Effector memory CD8-positive, alpha-beta T cell (primary cell): ENCODE measurements around the gene RAET1E.

Source experiments
- ATAC-seq: fragments of 150-1000 bp; cut with Tn5 transposase; replicated peaks from 2 replicates; pipeline ENCODE4 v1.10.0; 2021; ENCODE audit warnings: mild to moderate bottlenecking, moderate library complexity
- DNase-seq, 3 experiments: peaks; one replicate each; pipeline ENCODE4 v3.0.0; 2021
- H3K27ac Mint-ChIP-seq, 2 donors: one replicate each; pipeline ENCODE4 v1.8.0; 2022; ENCODE audit warnings: mild to moderate bottlenecking in 2 of 2, mixed read lengths in 2 of 2, moderate library complexity in 2 of 2
- H3K27me3 Mint-ChIP-seq, 2 donors: one replicate each; pipeline ENCODE4 v1.8.0; 2022; ENCODE audit warnings: mixed read lengths in 2 of 2
- H3K36me3 Mint-ChIP-seq: one replicate; pipeline ENCODE4 v1.8.0; 2022; ENCODE audit warnings: mild to moderate bottlenecking, moderate library complexity, mixed read lengths; ENCODE audit not compliant: insufficient read depth
- H3K4me1 Mint-ChIP-seq, 2 donors: one replicate each; pipeline ENCODE4 v1.8.0; 2022; ENCODE audit warnings: low read depth in 2 of 2, mixed read lengths in 2 of 2
- H3K4me3 Mint-ChIP-seq, 2 donors: one replicate each; pipeline ENCODE4 v1.8.0; 2022; ENCODE audit warnings: mild to moderate bottlenecking in 2 of 2, mixed read lengths in 2 of 2, moderate library complexity in 2 of 2
- H3K9me3 Mint-ChIP-seq, 2 donors: one replicate each; pipeline ENCODE4 v1.8.0; 2022; ENCODE audit warnings: mixed read lengths in 2 of 2

RAET1E gene

DNA sequence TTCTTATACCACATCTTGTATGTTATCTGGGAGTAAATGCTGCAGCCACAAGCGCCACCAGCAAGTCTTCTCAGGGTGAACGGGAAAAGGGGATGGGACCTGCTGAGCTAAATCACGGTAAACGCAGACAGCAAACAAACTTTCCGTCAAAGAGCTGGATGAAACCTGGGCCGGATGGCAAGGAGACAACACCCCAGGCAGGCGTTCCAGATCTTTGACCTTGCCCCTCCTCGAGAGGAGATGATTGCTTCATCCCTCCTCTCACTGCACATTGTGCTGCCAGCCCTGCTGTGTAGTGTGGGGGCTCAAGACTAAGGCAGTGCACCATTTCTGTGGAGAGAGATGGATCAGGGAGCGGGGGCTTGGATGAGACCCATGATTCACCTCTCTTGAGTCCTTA, 9.8 kb downstream of the RAET1E start:
- DNase-seq (no peak), ATAC-seq (no peak)
- H3K4me1 Mint-ChIP-seq = no peaks in the 10 kb centered on the region
- H3K27ac Mint-ChIP-seq = no peak overlapping the region
- no peak overlapping the region for H3K4me3 Mint-ChIP-seq
- no peaks in the 10 kb centered on the region for H3K9me3 Mint-ChIP-seq
- peaks cover 29 to 65% of the 10 kb centered on the region in 2 donors for H3K27me3 Mint-ChIP-seq
- no peaks in the 10 kb centered on the region for H3K36me3 Mint-ChIP-seq

DNA sequence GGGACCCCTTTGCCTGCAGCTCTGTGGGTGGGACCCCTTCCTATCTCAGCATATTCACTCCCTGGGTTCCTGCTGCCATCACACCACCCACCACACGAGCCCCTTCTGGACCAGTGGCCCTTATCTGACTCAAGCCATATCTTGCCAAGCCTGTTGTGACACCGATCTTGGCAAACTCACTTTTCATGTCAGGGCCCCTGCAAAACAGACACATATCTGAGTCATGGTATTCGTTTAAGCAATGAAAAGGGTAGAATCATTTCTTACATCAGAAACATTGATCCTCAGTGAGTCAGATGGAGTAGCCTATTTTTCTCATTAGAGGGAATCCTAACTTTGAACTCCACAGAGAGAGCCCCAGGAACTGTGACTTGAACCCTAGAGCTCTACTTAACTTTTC, 10.6 kb downstream of the RAET1E start:
- ATAC-seq (no peak), DNase-seq (no peak)
- Mint-ChIP-seq H3K4me3 (no peak overlapping the region), H3K27ac (no peak overlapping the region), H3K36me3 (no peaks in the 10 kb centered on the region), H3K27me3 (peaks cover 29 to 63% of the 10 kb centered on the region in 2 donors), H3K4me1 (no peaks in the 10 kb centered on the region), H3K9me3 (no peaks in the 10 kb centered on the region)

DNA sequence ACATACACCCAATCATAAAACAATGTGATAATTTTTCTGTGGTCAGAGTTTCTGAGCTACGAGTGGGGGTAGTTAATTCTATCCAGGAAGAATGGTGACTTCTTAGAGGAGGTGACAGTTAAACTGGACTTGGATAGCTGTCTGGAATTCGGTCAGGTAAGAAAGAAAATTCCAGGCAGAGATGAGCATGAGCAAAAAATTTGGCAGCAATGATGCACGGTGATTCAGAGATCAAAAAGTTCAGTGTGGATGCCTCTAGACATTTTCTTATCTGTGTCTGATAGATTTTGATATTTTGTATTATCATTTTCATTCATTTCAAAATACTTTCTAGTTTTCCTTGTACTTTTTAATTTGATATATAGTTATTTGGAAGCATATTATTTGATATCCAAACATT, 12.0 kb downstream of the RAET1E start:
- H3K27ac Mint-ChIP-seq = no peak overlapping the region
- no peaks in the 10 kb centered on the region for H3K4me1 Mint-ChIP-seq
- no peak for ATAC-seq
- no peaks in the 10 kb centered on the region for H3K9me3 Mint-ChIP-seq
- H3K36me3 Mint-ChIP-seq = no peaks in the 10 kb centered on the region
- peaks cover 38 to 71% of the 10 kb centered on the region in 2 donors for H3K27me3 Mint-ChIP-seq
- DNase-seq = no peak
- no peak overlapping the region for H3K4me3 Mint-ChIP-seq

- H3K9me3 Mint-ChIP-seq = no peaks in the 10 kb centered on the region
- no peaks in the 10 kb centered on the region for H3K4me1 Mint-ChIP-seq
- ATAC-seq = no peak
- no peaks in the 10 kb centered on the region for H3K36me3 Mint-ChIP-seq
- no peak overlapping the region for H3K27ac Mint-ChIP-seq
- DNase-seq = no peak
- H3K27me3 Mint-ChIP-seq = peaks cover 47 to 71% of the 10 kb centered on the region in 2 donors
- H3K4me3 Mint-ChIP-seq = no peak overlapping the region
These were observed 13.3 kb downstream of the RAET1E start for GRCh38 chr6:149884617-149885016.

GRCh38 chr6:149884215-149884614, 13.7 kb downstream of the RAET1E start:
- Mint-ChIP-seq H3K9me3 (no peaks in the 10 kb centered on the region), H3K36me3 (no peaks in the 10 kb centered on the region), H3K27ac (no peak overlapping the region), H3K4me3 (no peak overlapping the region), H3K27me3 (peaks cover 49 to 71% of the 10 kb centered on the region in 2 donors), H3K4me1 (no peaks in the 10 kb centered on the region)
- ATAC-seq (no peak), DNase-seq (no peak)

- Mint-ChIP-seq H3K27me3 (peaks cover 61 to 71% of the 10 kb centered on the region in 2 donors), H3K9me3 (no peaks in the 10 kb centered on the region), H3K4me3 (no peak overlapping the region), H3K27ac (no peak overlapping the region), H3K4me1 (no peaks in the 10 kb centered on the region), H3K36me3 (no peaks in the 10 kb centered on the region)
- ATAC-seq (no peak), DNase-seq (no peak)
These were observed 16.1 kb downstream of the RAET1E start for GRCh38 chr6:149881860-149882259.

DNA sequence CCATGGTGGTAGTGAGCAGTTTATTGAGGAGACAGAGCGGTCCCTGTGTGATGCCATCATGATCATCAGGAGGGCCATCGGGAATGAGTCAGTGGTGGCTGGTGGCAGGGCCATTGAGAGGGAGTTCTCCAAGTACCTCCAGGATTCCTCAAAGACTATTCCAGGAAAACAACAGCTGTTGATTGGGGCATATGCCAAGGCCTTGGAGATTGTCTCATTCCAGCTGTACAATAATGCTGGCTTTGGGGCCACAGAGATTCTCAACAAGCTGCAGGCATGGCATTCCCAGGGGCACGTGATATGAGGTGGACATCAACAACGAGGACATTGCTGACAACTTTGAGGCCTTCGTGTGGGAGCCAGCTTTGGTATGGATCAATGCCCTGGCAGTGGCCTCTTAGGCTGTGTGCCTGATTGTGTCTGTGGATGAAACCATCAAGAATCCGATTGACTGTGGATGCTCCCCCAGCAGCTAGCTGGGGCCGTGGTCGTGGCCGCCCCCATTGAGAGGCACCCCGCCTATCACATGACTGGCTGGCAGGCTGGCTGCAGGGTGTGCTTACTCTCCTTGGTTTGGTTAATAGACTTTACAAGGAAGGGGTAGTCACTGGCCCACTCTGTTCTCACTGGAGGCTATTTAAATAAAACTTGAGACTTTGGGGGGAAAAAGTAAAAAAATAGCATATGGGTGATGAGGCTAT, 16.7 kb downstream of the RAET1E start:
- DNase-seq (no peak), ATAC-seq (no peak)
- peaks cover 64 to 74% of the 10 kb centered on the region in 2 donors for H3K27me3 Mint-ChIP-seq
- H3K27ac Mint-ChIP-seq = no peak overlapping the region
- no peaks in the 10 kb centered on the region for H3K4me1 Mint-ChIP-seq
- H3K9me3 Mint-ChIP-seq = no peaks in the 10 kb centered on the region
- no peak overlapping the region for H3K4me3 Mint-ChIP-seq
- H3K36me3 Mint-ChIP-seq = no peaks in the 10 kb centered on the region

DNA sequence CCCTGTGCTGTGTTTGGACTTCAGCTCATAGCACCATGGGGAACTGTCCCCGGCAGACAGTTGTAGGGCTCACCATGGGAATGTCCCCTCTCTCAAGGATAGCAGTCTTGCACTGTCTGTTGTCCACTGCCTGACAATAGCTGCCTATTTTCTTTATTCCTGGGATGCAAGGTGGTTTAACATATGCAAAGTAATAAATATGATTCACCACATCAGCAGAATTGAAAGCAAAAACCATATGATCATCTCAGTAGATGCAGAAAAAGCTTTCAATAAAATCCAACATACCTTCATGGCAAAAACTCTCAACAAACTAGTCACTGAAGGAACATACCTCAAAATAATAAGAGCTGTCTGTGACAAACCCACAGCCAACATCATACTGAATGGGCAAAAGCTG, 20.3 kb downstream of the RAET1E start:
- Mint-ChIP-seq H3K4me1 (no peaks in the 10 kb centered on the region), H3K9me3 (no peaks in the 10 kb centered on the region), H3K4me3 (no peak overlapping the region), H3K36me3 (no peaks in the 10 kb centered on the region), H3K27ac (no peak overlapping the region), H3K27me3 (peaks cover 68 to 92% of the 10 kb centered on the region in 2 donors)
- no peak for ATAC-seq
- no peak for DNase-seq

- Mint-ChIP-seq H3K27ac (no peak overlapping the region), H3K4me3 (no peak overlapping the region), H3K27me3 (peaks cover 74 to 97% of the 10 kb centered on the region in 2 donors), H3K36me3 (no peaks in the 10 kb centered on the region), H3K9me3 (no peaks in the 10 kb centered on the region), H3K4me1 (no peaks in the 10 kb centered on the region)
- no peak for ATAC-seq
- DNase-seq = no peak
These were observed 21.5 kb downstream of the RAET1E start for GRCh38 chr6:149876241-149876933.

DNA sequence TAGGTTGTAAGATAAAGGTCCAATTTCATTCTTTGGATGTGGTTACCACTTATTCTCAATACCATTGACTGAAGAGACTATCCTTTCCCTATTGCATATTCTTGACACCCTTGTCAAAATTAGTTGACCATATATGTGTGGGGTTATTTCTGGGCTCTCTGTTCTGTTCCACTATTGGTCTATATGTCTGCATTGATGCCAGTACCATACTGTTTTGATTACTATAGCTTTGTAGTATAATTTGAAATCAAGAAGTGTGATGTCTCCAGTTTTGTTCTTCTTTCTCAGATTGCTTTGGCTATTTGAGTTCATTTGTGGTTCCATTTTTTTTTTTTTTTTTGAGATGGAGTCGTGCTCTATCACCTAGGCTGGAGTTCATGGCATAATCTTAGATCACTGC, 25.7 kb downstream of the RAET1E start:
- Mint-ChIP-seq H3K4me1 (no peaks in the 10 kb centered on the region), H3K27ac (no peak overlapping the region)

GRCh38 chr6:149871182-149871581, 26.7 kb downstream of the RAET1E start:
- ATAC-seq (no peak), DNase-seq (no peak)
- Mint-ChIP-seq H3K4me1 (no peaks in the 10 kb centered on the region), H3K27ac (no peak overlapping the region), H3K27me3 (peaks cover 32 to 53% of the 10 kb centered on the region in 2 donors), H3K36me3 (no peaks in the 10 kb centered on the region), H3K4me3 (no peak overlapping the region), H3K9me3 (no peaks in the 10 kb centered on the region)

More for the DNA sequence above, 25.7 kb downstream of the RAET1E start:
- H3K4me3 Mint-ChIP-seq = no peak overlapping the region
- H3K36me3 Mint-ChIP-seq = no peaks in the 10 kb centered on the region
- DNase-seq (no peak), ATAC-seq (no peak)
- no peaks in the 10 kb centered on the region for H3K9me3 Mint-ChIP-seq
- peaks cover 41 to 58% of the 10 kb centered on the region in 2 donors for H3K27me3 Mint-ChIP-seq

- ATAC-seq = no peak
- H3K4me3 Mint-ChIP-seq = no peak overlapping the region
- H3K27me3 Mint-ChIP-seq = peaks cover 23 to 37% of the 10 kb centered on the region in 2 donors
- no peak overlapping the region for H3K27ac Mint-ChIP-seq
- H3K36me3 Mint-ChIP-seq = no peaks in the 10 kb centered on the region
- H3K9me3 Mint-ChIP-seq = no peaks in the 10 kb centered on the region
- no peak for DNase-seq
- no peaks in the 10 kb centered on the region for H3K4me1 Mint-ChIP-seq
These were observed 28.5 kb downstream of the RAET1E start for GRCh38 chr6:149869275-149869892.

DNA sequence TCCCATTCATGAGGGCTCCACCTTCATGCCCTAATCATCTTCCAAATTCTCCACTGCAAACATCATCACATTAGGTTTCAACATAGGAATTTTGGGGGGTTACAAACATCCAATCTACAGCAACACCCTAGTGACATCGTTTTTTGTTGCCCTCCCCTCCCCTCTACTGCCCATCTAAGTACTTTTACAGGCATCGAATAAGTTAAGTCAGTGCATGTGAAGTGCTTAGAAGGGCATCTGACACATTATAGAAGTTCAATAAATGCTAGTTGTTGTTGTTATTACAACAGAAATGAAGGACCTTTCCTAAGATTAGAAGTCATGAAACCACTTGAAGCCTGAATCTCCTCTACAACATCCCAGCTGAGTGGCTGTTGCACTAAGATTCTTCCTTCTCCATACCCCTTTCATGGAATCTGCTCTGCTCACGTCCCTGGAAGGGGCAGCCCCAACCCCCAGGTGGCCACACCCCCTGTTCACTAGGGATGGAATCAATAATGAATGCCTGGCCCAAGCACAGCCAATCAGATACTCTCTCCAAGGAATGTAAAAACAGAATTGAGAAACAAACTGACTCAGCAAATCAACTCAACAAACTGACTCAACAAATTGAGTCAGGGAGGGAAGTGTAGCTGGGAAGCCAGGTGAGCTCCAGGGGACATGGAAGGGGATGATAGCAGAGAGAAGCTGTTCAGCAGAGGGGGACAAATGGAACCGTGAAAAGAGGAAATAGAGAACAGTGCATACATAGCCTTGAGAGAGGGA, 29.9 kb downstream of the RAET1E start:
- no peak overlapping the region for H3K4me3 Mint-ChIP-seq
- ATAC-seq (no peak), DNase-seq (no peak)
- peaks cover 18 to 25% of the 10 kb centered on the region in 2 donors for H3K27me3 Mint-ChIP-seq
- no peaks in the 10 kb centered on the region for H3K36me3 Mint-ChIP-seq
- H3K4me1 Mint-ChIP-seq = peaks cover under 1 to 1% of the 10 kb centered on the region in 2 donors
- no peak overlapping the region for H3K27ac Mint-ChIP-seq
- H3K9me3 Mint-ChIP-seq = no peaks in the 10 kb centered on the region
